Epithelial cell of prostate (primary cell): ENCODE data around the gene ACMSD.
A peak's percentile ranks its signal among the peaks of the same experiment; 100 is the strongest.
"Not testable (repeated sequence)": the region's sequence is repeated elsewhere in the genome, so short reads cannot be mapped to it uniquely, and the experiment has no call there.

Experiments
- DNase-seq: peaks from one replicate; pipeline ENCODE4 v3.0.0-alpha.2; 2011; ENCODE audit warnings: low read depth, low spot score
- H3K27ac ChIP-seq: fragments of 450-650 bp; 2 replicates; pipeline ENCODE4 v1.5.1; 2017; ENCODE audit warnings: mild to moderate bottlenecking

ACMSD gene

GRCh38 chr2:134899204-134899603 is 60.8 kb downstream of the ACMSD start:
- H3K27ac ChIP-seq, result no peak overlapping the region
- no peak for DNase-seq

- no peak for DNase-seq
- no peak overlapping the region for H3K27ac ChIP-seq
Measured at GRCh38 chr2:134900151-134900550, 61.7 kb downstream of the ACMSD start.

- DNase-seq, H3K27ac ChIP-seq: not testable (repeated sequence)
Measured at GRCh38 chr2:134903701-134904100, 65.3 kb downstream of the ACMSD start.

GRCh38 chr2:134905168-134905567 is 66.8 kb downstream of the ACMSD start:
- no peak for DNase-seq
- no peak overlapping the region for H3K27ac ChIP-seq

- DNase-seq, result no peak
- H3K27ac ChIP-seq, result no peak overlapping the region
Measured at GRCh38 chr2:134906726-134907125, 68.3 kb downstream of the ACMSD start.

- DNase-seq, result not testable (repeated sequence)
Measured at GRCh38 chr2:134907441-134908116, 69.2 kb downstream of the ACMSD start.

DNA sequence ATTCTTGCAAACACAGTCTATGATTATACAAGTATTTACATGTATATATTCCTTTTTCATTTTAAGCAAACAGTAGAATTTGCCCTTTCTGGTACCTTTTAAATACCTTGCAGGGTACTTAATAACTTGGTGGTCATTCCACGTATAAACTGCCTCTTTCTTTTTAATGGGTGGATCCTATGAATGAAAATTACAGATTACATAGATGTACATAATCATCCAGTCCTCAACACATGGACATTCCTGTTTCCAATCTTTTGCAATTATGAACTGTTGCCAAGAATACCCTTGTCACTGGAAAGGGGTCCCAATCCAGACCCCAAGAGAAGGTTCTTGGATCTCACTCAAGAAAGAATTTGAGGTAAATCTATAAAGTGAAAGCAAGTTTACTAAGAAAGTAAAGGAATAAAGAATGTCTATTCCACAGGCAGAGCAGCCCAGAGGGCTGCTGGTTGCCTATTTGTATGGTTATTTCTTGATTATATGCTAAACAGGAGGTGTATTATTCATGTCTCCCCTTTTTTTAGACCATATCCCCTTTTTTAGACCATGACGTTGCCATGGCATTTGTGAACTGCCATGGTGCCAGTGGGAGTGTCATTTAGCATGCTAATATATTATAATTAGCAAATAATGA is 72.5 kb downstream of the ACMSD start:
- H3K27ac ChIP-seq, result no peak overlapping the region
- DNase-seq, result no peak

More at GRCh38 chr2:134907441-134908116, 69.2 kb downstream of the ACMSD start:
- not testable (repeated sequence) for H3K27ac ChIP-seq

- no peak for DNase-seq
- peak overlapping the region; percentile 33 for H3K27ac ChIP-seq
Measured at GRCh38 chr2:134911400-134911785, 73.0 kb downstream of the ACMSD start.

DNA sequence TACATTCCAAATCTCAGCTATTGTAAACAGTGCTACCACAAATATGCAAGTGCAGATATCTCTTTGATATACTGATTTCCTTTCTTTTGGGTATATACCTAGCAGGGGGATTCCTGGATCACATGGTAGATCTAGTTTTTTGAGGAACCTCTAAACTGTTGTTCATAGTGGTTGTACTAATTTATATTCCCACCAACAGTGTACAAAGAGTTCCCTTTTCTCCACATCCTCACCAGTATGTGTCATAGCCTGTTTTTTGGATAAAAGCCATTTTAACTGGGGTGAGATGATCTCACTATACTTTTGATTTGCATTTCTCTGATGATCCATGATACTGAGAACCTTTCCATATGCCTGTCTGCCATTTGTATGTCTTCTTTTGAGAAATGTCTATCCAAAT is 73.9 kb downstream of the ACMSD start:
- peak; percentile 26 for DNase-seq
- peak overlapping the region; percentile 33 for H3K27ac ChIP-seq

- DNase-seq, result no peak
- H3K27ac ChIP-seq, result peak overlapping the region; percentile 97
Measured at GRCh38 chr2:134917360-134917865, 79.0 kb downstream of the ACMSD start.

- peak overlapping the region; percentile 97 for H3K27ac ChIP-seq
- DNase-seq, result peak; percentile 66
Measured at GRCh38 chr2:134917888-134918525, 79.6 kb downstream of the ACMSD start.

DNA sequence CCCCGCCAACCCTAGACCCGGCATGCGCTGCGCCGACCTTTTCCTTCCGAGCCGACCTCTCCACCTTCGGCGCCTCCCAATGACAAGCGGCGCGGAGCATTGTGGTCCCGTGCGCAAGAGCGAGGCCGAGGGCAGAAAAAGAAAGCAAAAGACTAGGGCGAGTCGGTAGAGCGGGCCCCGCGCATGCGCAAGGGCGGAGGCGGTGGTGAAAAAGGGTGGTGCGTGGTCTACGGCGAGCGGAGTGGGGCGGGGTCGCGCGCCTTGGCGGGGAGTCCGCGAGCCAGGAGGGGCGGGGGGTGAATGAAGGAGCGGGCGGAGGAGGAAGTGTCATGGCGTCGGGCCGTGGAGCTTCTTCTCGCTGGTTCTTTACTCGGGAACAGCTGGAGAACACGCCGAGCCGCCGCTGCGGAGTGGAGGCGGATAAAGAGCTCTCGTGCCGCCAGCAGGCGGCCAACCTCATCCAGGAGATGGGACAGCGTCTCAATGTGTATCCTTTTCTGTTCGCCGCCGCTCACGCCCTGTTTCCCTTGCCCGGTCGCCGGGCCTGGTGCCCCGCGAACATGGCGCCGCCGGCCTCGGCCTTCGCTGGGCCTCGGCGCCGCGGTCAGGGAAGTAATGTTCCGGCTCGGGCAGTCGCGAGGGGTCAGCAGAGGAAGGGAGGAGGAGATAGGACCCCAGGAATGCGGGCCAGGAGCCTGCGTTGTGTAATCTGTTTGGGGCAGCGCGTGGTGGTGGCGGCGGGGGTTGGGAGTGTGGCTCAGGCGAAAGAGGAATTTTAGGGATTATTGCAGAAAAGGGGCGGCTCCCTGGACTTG is 80.3 kb downstream of the ACMSD start, which contains the start of gene CCNT2:
Gene CCNT2 (plus strand): TSS at position 297 of the 815 bp plus-strand sequence. CDS start 33 bp downstream, at position 330.
- peak within 1 kb of the TSS; percentile 97 for H3K27ac ChIP-seq
- peak; percentile 94 for DNase-seq

GRCh38 chr2:134919341-134920210 is 81.2 kb downstream of the ACMSD start:
- DNase-seq, result no peak
- H3K27ac ChIP-seq, result peak overlapping the region; percentile 97

DNA sequence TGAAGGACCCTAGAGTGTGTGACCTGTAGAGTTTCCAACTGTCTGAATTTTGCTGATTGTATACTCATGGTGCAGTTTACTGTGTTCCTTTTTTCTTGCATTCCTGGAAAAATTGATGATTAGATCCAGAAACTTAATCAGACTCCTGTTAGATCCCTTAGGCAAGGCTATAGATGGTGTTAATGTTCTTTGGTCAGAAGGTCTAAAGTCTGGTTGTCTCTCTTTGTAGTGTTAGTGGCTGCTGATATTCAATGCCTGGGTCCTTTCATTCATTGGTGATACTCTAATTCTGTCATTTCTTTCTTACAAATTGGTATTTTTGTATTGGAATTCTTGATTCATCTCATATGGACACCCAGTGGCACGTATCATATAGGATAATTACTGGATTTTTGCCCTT is 86.5 kb downstream of the ACMSD start:
- DNase-seq, result no peak
- no peak overlapping the region for H3K27ac ChIP-seq

GRCh38 chr2:134926231-134926931 is 88.0 kb downstream of the ACMSD start:
- peak overlapping the region; percentile 34 for H3K27ac ChIP-seq
- DNase-seq, result no peak

GRCh38 chr2:134927195-134927594 is 88.8 kb downstream of the ACMSD start:
- DNase-seq, result no peak
- H3K27ac ChIP-seq, result peak overlapping the region; percentile 34

GRCh38 chr2:134932864-134933526 is 94.6 kb downstream of the ACMSD start:
- H3K27ac ChIP-seq, result no peak overlapping the region
- DNase-seq, result no peak

DNA sequence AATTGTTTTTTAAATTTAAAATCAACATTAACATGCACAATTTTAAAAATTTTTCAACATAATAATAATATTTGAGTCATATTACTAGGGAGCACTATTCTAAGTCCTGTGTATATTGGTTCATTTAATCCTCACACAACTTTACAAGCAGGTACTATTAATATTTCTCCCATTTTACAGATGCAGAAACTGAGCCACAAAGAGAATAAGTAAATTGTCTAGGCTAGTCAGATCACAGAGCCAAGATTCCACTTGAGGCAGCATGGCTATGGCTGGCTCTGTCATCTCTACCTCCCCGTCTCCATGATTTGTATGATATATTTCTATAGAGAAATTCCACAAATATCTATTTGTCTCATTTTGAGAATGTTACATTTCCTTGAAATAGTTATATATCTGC is 95.3 kb downstream of the ACMSD start:
- DNase-seq, result no peak
- H3K27ac ChIP-seq, result no peak overlapping the region
